HepG2 (cell line): Measurements from ENCODE around the gene ART5. TPM values are rescaled to one million over a fixed set of nuclear protein-coding genes. Genes with fewer than 3 reads are reported as not detected.

Experiments used
- BRCA1 ChIP-seq: sonication (generic); formaldehyde crosslinking; IDR thresholded peaks from 2 replicates; pipeline ENCODE4 v1.4.0; 2020; ENCODE audit warnings: missing genetic modification reagents
- BRD4 ChIP-seq: sonication (generic); formaldehyde crosslinking; IDR thresholded peaks from 2 replicates; pipeline ENCODE4 v1.4.0; 2020; ENCODE audit warnings: missing genetic modification reagents
- FUBP1 ChIP-seq: sonication (generic); formaldehyde crosslinking; IDR thresholded peaks from 2 replicates; pipeline ENCODE4 v1.5.1; 2020; ENCODE audit warnings: missing genetic modification reagents, mild to moderate bottlenecking, borderline replicate concordance
- GLMP ChIP-seq: sonication (generic); formaldehyde crosslinking; IDR thresholded peaks from 2 replicates; pipeline ENCODE4 v1.9.0; 2021; ENCODE audit warnings: missing genetic modification reagents, mild to moderate bottlenecking, borderline replicate concordance
- HBP1 ChIP-seq: IDR thresholded peaks from 2 replicates; pipeline ENCODE4 v1.6.1; 2016; ENCODE audit warnings: low read depth, control low read depth
- PHF21A ChIP-seq: sonication (generic); formaldehyde crosslinking; IDR thresholded peaks from 2 replicates; pipeline ENCODE4 v1.5.0; 2020; ENCODE audit warnings: mild to moderate bottlenecking, missing genetic modification reagents
- PRMT3 ChIP-seq: sonication (generic); formaldehyde crosslinking; IDR thresholded peaks from 2 replicates; pipeline ENCODE4 v1.8.1; 2022; ENCODE audit warnings: low read depth, mild to moderate bottlenecking, moderate library complexity, missing genetic modification reagents, borderline replicate concordance
- RBFOX2 ChIP-seq: fragments of 200-400 bp; formaldehyde crosslinking; IDR thresholded peaks from 2 replicates; pipeline ENCODE4 v1.6.1; 2017; ENCODE audit warnings: low read depth, mild to moderate bottlenecking, low read length
- USF2 ChIP-seq, 2 experiments: sonication (generic) in 1 of 2; formaldehyde crosslinking in 1 of 2; IDR thresholded peaks; 2 replicates each; pipeline versions ENCODE4 v1.5.1 to v1.6.1; 2011 to 2020; ENCODE audit warnings: borderline replicate concordance in 1 of 2, low read depth in 1 of 2, low read length in 1 of 2, mild to moderate bottlenecking in 1 of 2, missing genetic modification reagents in 1 of 2, moderate library complexity in 1 of 2
- ZMYM4 ChIP-seq: sonication (generic); formaldehyde crosslinking; IDR thresholded peaks from 2 replicates; pipeline ENCODE4 v1.8.1; 2023; ENCODE audit warnings: mild to moderate bottlenecking, missing genetic modification reagents
- ZNF10 ChIP-seq: sonication (generic); formaldehyde crosslinking; IDR thresholded peaks from 2 replicates; pipeline ENCODE4 v1.4.0; 2020; ENCODE audit warnings: mild to moderate bottlenecking, low read depth, missing genetic modification reagents, borderline replicate concordance
- ZSCAN9 ChIP-seq: IDR thresholded peaks from 2 replicates; pipeline ENCODE4 v1.6.1; 2016; ENCODE audit warnings: borderline replicate concordance
- polyA plus RNA-seq, 8 experiments: library from polyadenylated mRNA; depleted of rRNA in 3 of 8; stranded (reverse) in 7 of 8; unstranded in 1 of 8; fragments of >200 nt; fragmentation: Illumina TruSeq in 4 of 8; extraction: Trizol in 4 of 8; gene quantifications; 2 replicates each; pipeline versions ENCODE4 v1.2.1 to v1.2.3, GENCODE V29; 2011 to 2016; ENCODE audit warnings: low read depth in 4 of 8, missing spikeins in 1 of 8, mixed read lengths in 1 of 8; ENCODE audit not compliant: insufficient read depth in 1 of 8
- total RNA-seq, 5 experiments: library from RNA; depleted of rRNA; stranded (reverse); fragments of >200 nt; fragmentation: Illumina TruSeq; extraction: Trizol; gene quantifications; 2 replicates each; pipeline ENCODE4 v1.2.3, GENCODE V29; 2016; ENCODE audit warnings: low read depth in 1 of 5
- TF ChIP-seq, protein P1 (sequence below): sonication (generic); formaldehyde crosslinking; IDR thresholded peaks from 2 replicates; pipeline ENCODE4 v1.5.1; 2020; ENCODE audit warnings: missing genetic modification reagents, mild to moderate bottlenecking, borderline replicate concordance
- TF ChIP-seq, protein P2 (sequence below): sonication (generic); formaldehyde crosslinking; IDR thresholded peaks from 2 replicates; pipeline ENCODE4 v1.5.0; 2020; ENCODE audit warnings: mild to moderate bottlenecking, missing genetic modification reagents, borderline replicate concordance

ART5 gene
- total and polyA plus RNA-seq, 2 of the 13 experiments (the other 11 are each of a cell fraction or from before 2014, with no cell fraction given), result 0.55 to 0.93 TPM

DNA sequence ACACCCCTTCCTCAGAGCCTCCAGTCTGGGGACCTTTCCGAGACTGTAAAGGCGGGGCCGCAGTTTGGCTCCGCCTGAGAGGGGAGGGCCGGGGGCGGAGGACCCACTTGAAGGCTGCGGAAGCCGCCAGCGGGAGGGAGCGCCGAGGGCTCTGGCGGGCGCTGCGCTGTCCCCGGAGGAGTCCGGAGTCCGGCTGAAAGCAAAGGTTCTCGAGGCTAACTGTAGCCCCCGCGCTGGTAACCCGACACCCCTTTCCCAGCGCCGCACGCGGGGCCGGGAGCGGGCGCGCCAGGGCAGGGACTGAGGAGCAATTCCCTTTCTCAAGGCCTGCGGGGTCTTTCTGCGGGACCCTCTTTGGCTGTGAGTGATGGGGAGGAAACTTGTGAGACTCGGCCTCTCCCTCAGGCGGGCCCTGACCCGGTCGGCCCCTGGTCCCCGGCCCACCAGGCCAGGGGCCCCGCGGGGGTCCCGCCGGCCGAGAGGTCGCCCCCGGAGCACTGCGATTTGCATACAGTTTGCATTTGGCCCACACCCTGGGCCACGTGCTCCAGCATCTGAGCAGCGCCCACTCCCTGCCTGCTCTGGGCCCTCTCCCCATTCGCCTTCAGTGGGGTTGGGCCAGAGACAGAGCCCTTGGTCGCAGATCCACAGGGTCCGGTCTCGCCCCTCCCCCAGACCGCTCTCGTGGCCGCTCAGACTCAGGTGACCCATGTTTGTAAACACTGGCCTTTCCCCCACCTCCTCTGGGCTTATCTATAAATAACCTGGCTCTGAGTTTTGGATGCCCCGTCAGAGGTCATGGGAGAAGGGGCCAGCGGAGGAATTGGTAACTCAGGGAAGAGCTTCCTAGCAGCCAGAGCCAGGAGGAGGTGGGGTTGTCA is 519 bp upstream of the ART5 start (continued):
- TF ChIP-seq FUBP1 (CRISPR knock-in tag) (no peak), ZSCAN9 (CRISPR knock-in tag) (no peak), ZNF10 (CRISPR knock-in tag) (no peak), ZMYM4 (0 out of 2 replicates have a peak, but pooled peaks have one; percentile 52), BRD4 (CRISPR knock-in tag) (no peak), PHF21A (peak; percentile 74), RBFOX2 (peak; percentile 77), PRMT3 (CRISPR knock-in tag) (no peak), GLMP (CRISPR knock-in tag) (no peak), HBP1 (no peak), BRCA1 (CRISPR knock-in tag) (no peak), USF2 (IDR thresholded peaks at IDR 0.05; ENCODE audit: low read depth, low read length) (no peak), USF2 (CRISPR knock-in tag; IDR thresholded peaks at IDR 0.05; ENCODE audit: borderline replicate concordance) (peak; percentile 53; the same call in 1 of the 2 replicates)
- TF ChIP-seq, protein P1, sequence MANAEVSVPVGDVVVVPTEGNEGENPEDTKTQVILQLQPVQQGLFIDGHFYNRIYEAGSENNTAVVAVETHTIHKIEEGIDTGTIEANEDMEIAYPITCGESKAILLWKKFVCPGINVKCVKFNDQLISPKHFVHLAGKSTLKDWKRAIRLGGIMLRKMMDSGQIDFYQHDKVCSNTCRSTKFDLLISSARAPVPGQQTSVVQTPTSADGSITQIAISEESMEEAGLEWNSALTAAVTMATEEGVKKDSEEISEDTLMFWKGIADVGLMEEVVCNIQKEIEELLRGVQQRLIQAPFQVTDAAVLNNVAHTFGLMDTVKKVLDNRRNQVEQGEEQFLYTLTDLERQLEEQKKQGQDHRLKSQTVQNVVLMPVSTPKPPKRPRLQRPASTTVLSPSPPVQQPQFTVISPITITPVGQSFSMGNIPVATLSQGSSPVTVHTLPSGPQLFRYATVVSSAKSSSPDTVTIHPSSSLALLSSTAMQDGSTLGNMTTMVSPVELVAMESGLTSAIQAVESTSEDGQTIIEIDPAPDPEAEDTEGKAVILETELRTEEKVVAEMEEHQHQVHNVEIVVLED (CRISPR knock-in tag), result 0 out of 2 replicates have a peak, but pooled peaks have one; percentile 24
- TF ChIP-seq, protein P2, sequence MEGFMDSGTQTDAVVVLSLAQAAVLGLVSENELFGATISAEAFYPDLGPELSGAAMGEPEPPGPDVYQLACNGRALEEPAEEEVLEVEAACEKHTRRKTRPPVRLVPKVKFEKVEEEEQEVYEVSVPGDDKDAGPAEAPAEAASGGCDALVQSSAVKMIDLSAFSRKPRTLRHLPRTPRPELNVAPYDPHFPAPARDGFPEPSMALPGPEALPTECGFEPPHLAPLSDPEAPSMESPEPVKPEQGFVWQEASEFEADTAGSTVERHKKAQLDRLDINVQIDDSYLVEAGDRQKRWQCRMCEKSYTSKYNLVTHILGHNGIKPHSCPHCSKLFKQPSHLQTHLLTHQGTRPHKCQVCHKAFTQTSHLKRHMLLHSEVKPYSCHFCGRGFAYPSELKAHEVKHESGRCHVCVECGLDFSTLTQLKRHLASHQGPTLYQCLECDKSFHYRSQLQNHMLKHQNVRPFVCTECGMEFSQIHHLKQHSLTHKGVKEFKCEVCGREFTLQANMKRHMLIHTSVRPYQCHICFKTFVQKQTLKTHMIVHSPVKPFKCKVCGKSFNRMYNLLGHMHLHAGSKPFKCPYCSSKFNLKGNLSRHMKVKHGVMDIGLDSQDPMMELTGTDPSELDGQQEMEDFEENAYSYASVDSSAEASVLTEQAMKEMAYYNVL (CRISPR knock-in tag), result no peak
